Fibroblast of the aortic adventitia (primary cell): ENCODE results near the gene P2RX2. TPM values are rescaled to one million over a fixed set of nuclear protein-coding genes. Genes with fewer than 3 reads are reported as not detected.
A peak's percentile ranks its signal among the peaks of the same experiment; 100 is the strongest.

Experiments
- DNase-seq: peaks from one replicate; pipeline ENCODE4 v3.0.0-alpha.2; 2010; ENCODE audit warnings: low read depth
- H3K4me3 ChIP-seq: 2 replicates; pipeline ENCODE4 v1.5.1; 2011; ENCODE audit warnings: low read depth, mild to moderate bottlenecking, control low read depth, low read length, moderate library complexity
- total RNA-seq: library from RNA; depleted of rRNA; stranded (reverse); fragments of >200 nt; gene quantifications from 2 replicates; pipeline ENCODE4 v1.2.3, GENCODE V29; 2012; ENCODE audit warnings: low replicate concordance
- TF ChIP-seq, protein P1 (sequence below): IDR thresholded peaks from 2 replicates; pipeline ENCODE4 v1.5.1; 2011; ENCODE audit warnings: mild to moderate bottlenecking, low read length, control low read depth, inconsistent platforms; ENCODE audit not compliant: insufficient read depth

P2RX2 gene
- total RNA-seq, 1 donor = not detected

DNA sequence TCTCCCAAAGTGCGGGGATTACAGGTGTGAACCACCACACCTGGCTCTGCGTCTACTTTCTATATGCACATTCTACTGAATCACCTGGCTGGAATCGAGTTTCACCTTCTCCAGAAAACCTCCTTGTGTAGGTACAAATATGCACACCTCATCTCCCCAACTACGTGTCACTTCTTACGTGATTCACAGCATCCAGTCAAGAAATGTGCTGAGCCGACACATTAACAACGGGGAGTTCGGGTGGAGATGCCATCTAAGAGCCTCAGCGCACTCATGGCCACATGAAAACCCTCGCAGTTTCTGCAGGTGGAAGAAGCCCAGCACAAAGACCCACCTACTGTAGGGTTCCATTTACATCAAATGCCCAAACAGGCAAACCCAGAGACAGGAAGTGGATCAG, 29.3 kb downstream of the P2RX2 start:
- TF ChIP-seq, protein P1, sequence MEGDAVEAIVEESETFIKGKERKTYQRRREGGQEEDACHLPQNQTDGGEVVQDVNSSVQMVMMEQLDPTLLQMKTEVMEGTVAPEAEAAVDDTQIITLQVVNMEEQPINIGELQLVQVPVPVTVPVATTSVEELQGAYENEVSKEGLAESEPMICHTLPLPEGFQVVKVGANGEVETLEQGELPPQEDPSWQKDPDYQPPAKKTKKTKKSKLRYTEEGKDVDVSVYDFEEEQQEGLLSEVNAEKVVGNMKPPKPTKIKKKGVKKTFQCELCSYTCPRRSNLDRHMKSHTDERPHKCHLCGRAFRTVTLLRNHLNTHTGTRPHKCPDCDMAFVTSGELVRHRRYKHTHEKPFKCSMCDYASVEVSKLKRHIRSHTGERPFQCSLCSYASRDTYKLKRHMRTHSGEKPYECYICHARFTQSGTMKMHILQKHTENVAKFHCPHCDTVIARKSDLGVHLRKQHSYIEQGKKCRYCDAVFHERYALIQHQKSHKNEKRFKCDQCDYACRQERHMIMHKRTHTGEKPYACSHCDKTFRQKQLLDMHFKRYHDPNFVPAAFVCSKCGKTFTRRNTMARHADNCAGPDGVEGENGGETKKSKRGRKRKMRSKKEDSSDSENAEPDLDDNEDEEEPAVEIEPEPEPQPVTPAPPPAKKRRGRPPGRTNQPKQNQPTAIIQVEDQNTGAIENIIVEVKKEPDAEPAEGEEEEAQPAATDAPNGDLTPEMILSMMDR = no peak
- no peak for DNase-seq
- no peak overlapping the region for H3K4me3 ChIP-seq

DNA sequence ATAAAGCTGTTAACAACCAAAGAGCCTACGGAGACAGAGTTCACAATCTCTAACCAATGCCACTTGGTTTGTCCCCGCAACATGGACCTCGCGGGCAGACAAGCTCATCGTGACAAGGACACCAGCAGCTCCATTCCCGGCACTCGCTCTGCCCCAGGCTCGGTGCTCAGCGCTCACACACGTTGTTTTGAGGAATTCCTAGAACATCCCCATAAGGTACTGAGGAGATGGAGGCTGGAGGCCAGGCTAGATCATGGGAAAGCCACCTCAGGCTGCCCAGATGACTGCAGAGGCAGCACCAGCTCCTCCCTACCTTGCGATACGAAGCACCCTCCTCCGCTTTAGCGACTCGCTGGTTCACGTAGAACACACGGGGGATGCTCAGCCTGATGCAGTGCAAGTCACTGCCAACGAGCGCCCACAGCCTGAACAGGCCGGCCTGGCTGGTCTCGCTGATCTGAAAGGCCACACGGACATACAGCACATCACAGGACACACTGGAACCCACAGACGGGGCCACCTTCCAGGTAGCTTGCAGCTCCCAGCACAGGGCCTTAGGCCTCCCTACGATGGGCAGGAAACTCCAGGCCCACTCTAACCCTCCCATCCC, 30.1 kb downstream of the P2RX2 start:
- TF ChIP-seq, protein P1 = no peak

DNA sequence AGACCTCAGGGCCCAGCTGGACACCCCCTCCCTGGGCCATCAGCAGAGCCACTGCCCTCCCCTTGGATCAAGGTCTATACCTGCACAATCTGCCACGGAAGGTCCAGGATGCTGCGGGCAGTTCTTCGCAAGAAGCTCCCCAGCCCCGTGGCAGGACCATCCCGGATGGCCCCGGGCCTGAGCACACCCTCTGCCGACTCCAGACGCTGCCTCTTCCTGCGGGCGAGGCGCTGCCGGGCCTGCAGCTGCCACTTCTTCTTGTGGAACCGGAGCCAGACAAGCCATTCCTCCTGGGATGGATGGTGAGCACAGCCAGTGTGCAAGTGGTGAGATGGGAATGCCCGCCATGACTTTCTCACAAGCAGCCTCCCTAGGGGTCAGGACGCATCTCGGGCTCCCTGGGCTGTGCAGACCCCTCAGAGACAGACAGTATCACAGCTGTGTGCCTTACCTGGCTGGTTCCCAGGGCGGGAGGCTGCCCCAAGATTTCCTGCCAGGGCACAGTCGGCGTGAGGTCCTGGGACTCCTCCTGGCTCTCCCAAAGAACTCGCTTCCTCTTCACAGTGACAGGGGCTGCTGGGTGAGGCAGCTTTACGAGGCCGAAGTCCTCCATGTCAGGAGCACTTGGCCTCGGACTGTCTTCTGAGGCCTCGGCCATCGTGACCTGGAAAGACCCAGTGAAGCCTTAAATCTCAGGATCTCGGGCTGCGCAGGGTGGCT, 30.8 kb downstream of the P2RX2 start:
- TF ChIP-seq, protein P1 = no peak
- no peak overlapping the region for H3K4me3 ChIP-seq
- DNase-seq = no peak

More for the DNA sequence above, 30.1 kb downstream of the P2RX2 start:
- no peak for DNase-seq
- no peak overlapping the region for H3K4me3 ChIP-seq

DNA sequence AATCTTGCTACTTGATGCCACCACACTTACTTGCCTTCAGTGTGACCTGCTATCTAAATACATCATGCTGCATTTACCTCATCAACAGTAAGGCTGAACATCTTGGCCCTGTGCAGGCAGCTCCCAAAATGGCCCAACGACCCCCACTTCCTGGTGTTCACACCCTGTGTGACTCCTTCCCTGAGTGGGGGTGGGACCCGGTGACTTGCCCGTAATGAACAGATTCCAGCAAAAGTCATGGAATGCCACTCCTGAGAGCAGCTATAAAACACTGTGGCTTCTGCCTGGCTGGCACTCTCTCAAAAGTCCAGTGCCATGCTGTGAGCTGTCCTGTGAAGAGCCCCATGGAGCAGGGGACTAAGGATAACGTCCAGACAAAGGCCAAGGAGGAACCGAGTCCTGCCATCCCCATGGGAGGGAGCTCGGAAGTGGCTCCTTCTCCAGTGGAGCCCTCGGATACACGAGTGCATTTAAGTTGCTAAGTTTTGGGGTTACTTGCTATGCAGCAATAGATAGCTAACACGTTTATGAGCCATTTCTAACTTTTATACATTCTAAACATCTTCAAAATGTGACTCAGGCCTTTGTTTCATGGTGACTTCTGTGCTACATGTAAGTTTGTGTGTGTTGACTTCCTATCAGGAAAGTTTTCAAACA, 33.0 kb downstream of the P2RX2 start:
- H3K4me3 ChIP-seq = no peak overlapping the region
- TF ChIP-seq, protein P1 = no peak
- DNase-seq = no peak

DNA sequence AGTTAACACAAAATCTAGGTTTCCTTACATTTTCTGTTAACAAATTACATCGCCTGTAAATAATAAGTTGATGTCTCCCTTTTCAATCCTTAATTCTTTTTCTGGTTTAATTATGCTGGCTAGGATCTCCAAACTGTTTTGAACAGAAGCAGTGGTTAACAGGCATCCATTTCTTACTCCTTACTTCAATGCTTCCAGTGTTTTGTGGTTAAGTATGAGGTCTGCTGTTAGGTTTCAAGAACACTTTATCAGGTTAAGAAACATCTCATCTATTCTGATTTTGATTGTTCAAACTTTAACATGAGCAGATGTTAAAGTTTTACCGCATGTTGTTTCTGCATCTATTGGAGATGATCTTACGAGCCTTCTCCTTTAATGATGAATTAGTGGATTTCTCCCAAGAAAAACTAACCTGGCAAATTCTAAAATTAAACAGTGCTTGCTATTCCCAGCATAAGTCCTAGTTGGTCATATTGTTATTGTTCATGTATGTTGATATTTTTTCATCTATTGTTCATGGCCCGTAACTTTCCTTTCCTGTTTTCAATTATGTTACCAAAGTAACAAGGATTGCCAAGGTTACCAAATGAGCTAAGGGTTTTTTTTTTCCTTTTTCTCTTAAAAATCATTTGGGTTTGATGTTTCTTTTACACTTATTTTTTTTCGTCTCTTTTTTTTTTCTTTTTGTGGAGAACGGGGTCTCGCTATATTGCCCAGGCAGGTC, 35.2 kb downstream of the P2RX2 start:
- TF ChIP-seq, protein P1 = no peak
- no peak overlapping the region for H3K4me3 ChIP-seq
- peak; percentile 4 for DNase-seq

DNA sequence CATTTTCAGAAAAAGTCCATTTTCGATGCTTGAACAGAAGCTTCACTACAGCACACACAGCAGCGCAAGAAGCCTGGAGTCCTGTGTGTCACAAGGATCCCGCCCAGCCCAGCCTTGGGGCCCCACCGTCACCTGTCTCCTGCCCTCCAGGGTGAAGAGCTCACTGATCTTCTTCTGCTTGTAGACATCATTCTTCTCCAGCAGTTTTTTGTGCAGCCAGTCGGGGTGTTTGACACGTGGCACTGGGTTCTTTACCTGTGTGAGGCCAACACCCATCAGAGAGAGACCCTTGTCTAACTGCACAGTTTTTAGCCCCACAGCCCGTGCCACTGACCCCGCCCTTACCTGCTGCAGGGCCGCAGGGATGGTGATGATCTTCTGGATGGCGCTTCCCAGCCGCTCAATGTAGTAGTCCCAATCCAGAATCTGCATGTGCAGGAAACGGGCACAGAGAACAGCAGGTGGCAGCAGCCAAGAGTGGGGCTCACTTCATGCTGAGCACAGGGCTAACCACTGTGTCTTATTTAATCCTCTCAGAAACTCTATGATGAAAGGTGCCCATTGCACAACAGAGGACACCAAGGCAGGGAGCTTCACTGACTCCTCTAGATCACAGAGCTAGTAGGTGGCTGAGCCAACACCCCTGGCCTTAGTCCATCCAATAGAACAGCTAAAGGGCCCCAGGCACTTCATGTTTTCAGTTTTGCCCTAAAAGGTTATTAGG, 38.6 kb downstream of the P2RX2 start:
- H3K4me3 ChIP-seq = no peak overlapping the region
- TF ChIP-seq, protein P1 = no peak
- no peak for DNase-seq
